ENCODE data around the gene TPST1.

TPST1 gene

DNA sequence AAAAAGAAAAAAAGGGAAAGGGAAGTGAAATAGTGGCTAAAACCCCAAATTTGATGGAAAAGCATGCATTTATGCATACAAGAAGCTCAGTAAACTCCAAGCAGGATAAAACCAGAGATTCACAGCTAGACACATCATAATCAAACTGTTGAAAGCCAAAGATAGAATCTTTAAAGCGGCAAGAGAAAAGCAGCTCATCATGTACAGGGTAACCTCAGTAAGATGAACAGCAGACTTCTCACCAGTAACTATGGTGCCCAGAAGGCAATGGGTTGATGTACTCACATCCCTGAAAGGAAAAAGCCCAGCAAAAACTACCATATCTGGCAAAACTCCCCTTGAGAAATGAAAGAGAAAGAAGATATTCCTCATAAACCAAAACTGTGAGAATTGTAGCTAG is 60.4 kb downstream of the TPST1 start:
- Histone ChIP-seq H3K36me3 (ENCODE audit: insufficient read depth, low read length) (no peaks in the 10 kb centered on the region), H3K9me3 (ENCODE audit: insufficient read depth, low read depth, low read length) (peaks cover 17% of the 10 kb centered on the region; the same call in 1 of the 2 replicates), H3K27me3 (ENCODE audit: insufficient read depth, low read length, poor library complexity, severe bottlenecking) (no peaks in the 10 kb centered on the region), H3K9ac (ENCODE audit: low read depth, low read length, poor library complexity, severe bottlenecking) (no peak overlapping the region), H4K20me1 (ENCODE audit: insufficient read depth, low read length, poor library complexity, severe bottlenecking) (no peaks in the 10 kb centered on the region), H2AFZ (ENCODE audit: low read length) (no peak overlapping the region), H3F3A (ENCODE audit: low read depth) (no peaks in the 10 kb centered on the region), H3K9me2 (replicated peaks; ENCODE audit: low read depth, low read length) (no peaks in the 10 kb centered on the region), H3K4me1 (ENCODE audit: insufficient read depth, low read length, poor library complexity, severe bottlenecking) (no peaks in the 10 kb centered on the region), H3K79me2 (ENCODE audit: insufficient read depth, low read length) (no peaks in the 10 kb centered on the region), H3K4me3 (ENCODE audit: low read length, poor library complexity, severe bottlenecking) (no peak overlapping the region), H3K4me2 (ENCODE audit: low read depth, low read length, poor library complexity, severe bottlenecking) (no peak overlapping the region)
- TF ChIP-seq, protein P1, sequence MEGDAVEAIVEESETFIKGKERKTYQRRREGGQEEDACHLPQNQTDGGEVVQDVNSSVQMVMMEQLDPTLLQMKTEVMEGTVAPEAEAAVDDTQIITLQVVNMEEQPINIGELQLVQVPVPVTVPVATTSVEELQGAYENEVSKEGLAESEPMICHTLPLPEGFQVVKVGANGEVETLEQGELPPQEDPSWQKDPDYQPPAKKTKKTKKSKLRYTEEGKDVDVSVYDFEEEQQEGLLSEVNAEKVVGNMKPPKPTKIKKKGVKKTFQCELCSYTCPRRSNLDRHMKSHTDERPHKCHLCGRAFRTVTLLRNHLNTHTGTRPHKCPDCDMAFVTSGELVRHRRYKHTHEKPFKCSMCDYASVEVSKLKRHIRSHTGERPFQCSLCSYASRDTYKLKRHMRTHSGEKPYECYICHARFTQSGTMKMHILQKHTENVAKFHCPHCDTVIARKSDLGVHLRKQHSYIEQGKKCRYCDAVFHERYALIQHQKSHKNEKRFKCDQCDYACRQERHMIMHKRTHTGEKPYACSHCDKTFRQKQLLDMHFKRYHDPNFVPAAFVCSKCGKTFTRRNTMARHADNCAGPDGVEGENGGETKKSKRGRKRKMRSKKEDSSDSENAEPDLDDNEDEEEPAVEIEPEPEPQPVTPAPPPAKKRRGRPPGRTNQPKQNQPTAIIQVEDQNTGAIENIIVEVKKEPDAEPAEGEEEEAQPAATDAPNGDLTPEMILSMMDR (conservative IDR thresholded peaks at IDR 0.05; ENCODE audit: low read length) = no peak
- no peak for TF ChIP-seq EZH2phosphoT487 (IDR thresholded peaks at IDR 0.05; ENCODE audit: borderline replicate concordance)

DNA sequence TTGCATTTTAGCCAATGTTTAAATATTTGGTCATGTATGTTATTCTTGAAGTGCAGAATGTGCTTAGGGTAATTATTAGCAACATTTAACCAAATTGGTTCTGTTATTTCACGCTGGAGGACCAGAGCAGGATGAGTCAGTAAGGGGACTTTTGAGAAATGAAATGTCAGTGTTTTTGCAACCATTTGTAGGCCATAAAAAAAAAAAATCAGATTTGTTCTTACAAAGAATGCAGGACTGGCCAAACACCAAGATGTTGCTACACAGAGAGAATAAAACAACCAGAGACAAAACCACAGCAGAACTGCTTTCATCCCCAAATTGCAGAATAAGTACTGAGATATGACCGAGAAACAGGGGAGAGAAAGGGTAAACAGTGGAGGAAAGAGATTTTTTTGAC is 62.1 kb downstream of the TPST1 start:
- H3K4me2 ChIP-seq (ENCODE audit: low read depth, low read length, poor library complexity, severe bottlenecking) = no peak overlapping the region
- no peaks in the 10 kb centered on the region for H3K4me1 ChIP-seq (ENCODE audit: insufficient read depth, low read length, poor library complexity, severe bottlenecking)
- H3K4me3 ChIP-seq (ENCODE audit: low read length, poor library complexity, severe bottlenecking) = no peak overlapping the region

DNA sequence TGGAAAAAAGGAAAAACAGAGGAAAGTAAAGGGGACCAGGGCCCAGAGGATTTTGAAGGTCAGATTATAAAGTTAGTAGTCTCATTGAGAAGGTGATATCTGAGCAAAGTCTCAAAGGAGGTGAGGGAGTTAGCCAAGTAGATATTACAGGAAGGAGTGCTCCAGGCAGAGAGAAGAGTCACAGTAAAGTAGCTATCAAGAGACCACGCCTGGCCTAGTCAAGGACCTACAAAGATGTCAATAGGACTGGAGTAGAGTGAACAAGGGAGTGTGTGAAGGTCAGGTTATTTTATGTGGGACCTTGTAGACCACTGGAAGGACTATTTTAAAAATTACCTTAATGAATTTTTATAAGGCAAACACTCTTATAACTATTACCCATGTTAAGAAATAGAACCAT is 64.8 kb downstream of the TPST1 start:
- Histone ChIP-seq H3K4me2 (ENCODE audit: low read depth, low read length, poor library complexity, severe bottlenecking) (no peak overlapping the region), H3K4me1 (ENCODE audit: insufficient read depth, low read length, poor library complexity, severe bottlenecking) (no peaks in the 10 kb centered on the region), H3K9me2 (replicated peaks; ENCODE audit: low read depth, low read length) (no peaks in the 10 kb centered on the region), H3K4me3 (ENCODE audit: low read length, poor library complexity, severe bottlenecking) (no peak overlapping the region), H3F3A (ENCODE audit: low read depth) (no peaks in the 10 kb centered on the region), H3K36me3 (ENCODE audit: insufficient read depth, low read length) (no peaks in the 10 kb centered on the region), H2AFZ (ENCODE audit: low read length) (no peak overlapping the region), H3K9me3 (ENCODE audit: insufficient read depth, low read depth, low read length) (peaks cover 10% of the 10 kb centered on the region; the same call in 1 of the 2 replicates), H3K27me3 (ENCODE audit: insufficient read depth, low read length, poor library complexity, severe bottlenecking) (no peaks in the 10 kb centered on the region), H3K9ac (ENCODE audit: low read depth, low read length, poor library complexity, severe bottlenecking) (no peak overlapping the region), H3K79me2 (ENCODE audit: insufficient read depth, low read length) (no peaks in the 10 kb centered on the region), H4K20me1 (ENCODE audit: insufficient read depth, low read length, poor library complexity, severe bottlenecking) (no peaks in the 10 kb centered on the region)
- no peak for TF ChIP-seq EZH2phosphoT487 (IDR thresholded peaks at IDR 0.05; ENCODE audit: borderline replicate concordance)
- TF ChIP-seq, protein P1 (conservative IDR thresholded peaks at IDR 0.05; ENCODE audit: low read length) = no peak

More for the DNA sequence above, 62.1 kb downstream of the TPST1 start:
- Histone ChIP-seq H4K20me1 (ENCODE audit: insufficient read depth, low read length, poor library complexity, severe bottlenecking) (no peaks in the 10 kb centered on the region), H3F3A (ENCODE audit: low read depth) (no peaks in the 10 kb centered on the region), H3K36me3 (ENCODE audit: insufficient read depth, low read length) (no peaks in the 10 kb centered on the region), H3K9me2 (replicated peaks; ENCODE audit: low read depth, low read length) (no peaks in the 10 kb centered on the region), H3K9ac (ENCODE audit: low read depth, low read length, poor library complexity, severe bottlenecking) (no peak overlapping the region), H3K79me2 (ENCODE audit: insufficient read depth, low read length) (no peaks in the 10 kb centered on the region), H3K27me3 (ENCODE audit: insufficient read depth, low read length, poor library complexity, severe bottlenecking) (no peaks in the 10 kb centered on the region), H3K9me3 (ENCODE audit: insufficient read depth, low read depth, low read length) (peaks cover 17% of the 10 kb centered on the region; the same call in 1 of the 2 replicates), H2AFZ (ENCODE audit: low read length) (no peak overlapping the region)
- TF ChIP-seq, protein P1 (conservative IDR thresholded peaks at IDR 0.05; ENCODE audit: low read length) = no peak
- no peak for TF ChIP-seq EZH2phosphoT487 (IDR thresholded peaks at IDR 0.05; ENCODE audit: borderline replicate concordance)
